Measurements from ENCODE around the gene DSCAM.

- TF ChIP-seq CTCF (IDR thresholded peaks at IDR 0.05; ENCODE audit: insufficient read depth, low read length, poor library complexity, severe bottlenecking) = no peak
- TF ChIP-seq EZH2phosphoT487 (conservative IDR thresholded peaks at IDR 0.05; ENCODE audit: low read length) = no peak
Observed at GRCh38 chr21:40568807-40569206, 278.2 kb downstream of the DSCAM start.

Measured in SU-DHL-6 (cell line).